HL-60/S4 treated with phorbol 12-myristate 13-acetate at 8.2 ng/mL for 4 days and 3 days (cell line): ENCODE results near the gene PJA2.

ENCODE experiments used
- in situ Hi-C: fragments of 300-500 bp; cut with MboI; formaldehyde crosslinking; loops from 2 replicates; pipeline ENCODE4 v1.15.0; 2022; ENCODE audit warnings: low sequenced_read_pairs

PJA2 gene

DNA sequence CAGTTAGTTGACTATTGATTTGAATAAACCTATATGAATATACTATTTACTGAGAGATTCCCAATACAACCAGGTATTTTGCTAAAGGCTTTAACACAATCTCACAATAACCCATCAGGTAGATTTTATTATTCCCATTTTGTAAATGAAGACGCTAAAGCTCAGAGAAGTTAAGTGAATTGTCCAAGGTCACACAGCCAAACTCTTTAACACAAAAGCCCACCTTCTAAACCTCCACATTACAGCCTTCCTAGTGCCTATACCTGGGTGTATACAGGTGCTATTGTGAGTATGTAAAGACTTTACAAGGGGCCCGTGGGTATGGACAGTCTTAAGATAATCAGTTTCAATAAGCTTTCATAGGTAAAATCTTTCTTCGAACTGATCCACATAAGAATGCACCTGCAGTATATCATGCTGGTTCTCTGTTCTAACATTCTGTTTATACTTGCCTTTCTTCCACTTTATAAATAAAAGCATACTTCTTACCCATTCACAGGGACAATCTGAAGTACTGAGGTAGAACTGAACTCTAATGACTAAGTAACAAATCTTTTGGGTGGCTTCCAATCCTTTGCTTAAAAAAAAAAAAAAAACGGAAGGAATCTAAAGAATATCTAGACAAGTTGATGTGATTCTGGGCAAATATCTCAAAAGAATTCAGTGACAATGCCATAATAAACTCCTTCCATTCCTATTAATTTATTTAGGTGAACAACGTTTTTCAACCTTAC lies 59.1 kb downstream of the PJA2 start:
- in situ Hi-C loops: no loop called here

DNA sequence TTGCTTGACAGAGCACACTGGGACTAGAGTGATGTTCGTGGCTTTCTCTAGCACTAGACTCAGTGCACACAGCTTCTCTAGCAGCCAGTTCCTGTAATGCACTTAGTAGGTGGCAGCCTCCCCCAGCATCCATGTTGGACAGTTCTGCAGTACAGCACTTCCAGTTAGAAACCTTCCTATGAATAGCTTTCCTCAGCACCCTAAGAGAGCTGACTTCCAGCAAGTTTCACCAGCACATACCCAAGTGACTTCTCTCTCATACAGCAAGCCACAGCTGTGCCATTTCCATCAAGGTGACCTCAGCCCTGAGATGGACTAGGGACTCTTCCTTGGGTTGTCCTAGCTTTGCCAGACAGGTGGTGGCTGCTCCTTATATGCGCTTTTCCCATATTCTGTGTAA lies 60.4 kb downstream of the PJA2 start:
- in situ Hi-C loops: no loop called here

DNA sequence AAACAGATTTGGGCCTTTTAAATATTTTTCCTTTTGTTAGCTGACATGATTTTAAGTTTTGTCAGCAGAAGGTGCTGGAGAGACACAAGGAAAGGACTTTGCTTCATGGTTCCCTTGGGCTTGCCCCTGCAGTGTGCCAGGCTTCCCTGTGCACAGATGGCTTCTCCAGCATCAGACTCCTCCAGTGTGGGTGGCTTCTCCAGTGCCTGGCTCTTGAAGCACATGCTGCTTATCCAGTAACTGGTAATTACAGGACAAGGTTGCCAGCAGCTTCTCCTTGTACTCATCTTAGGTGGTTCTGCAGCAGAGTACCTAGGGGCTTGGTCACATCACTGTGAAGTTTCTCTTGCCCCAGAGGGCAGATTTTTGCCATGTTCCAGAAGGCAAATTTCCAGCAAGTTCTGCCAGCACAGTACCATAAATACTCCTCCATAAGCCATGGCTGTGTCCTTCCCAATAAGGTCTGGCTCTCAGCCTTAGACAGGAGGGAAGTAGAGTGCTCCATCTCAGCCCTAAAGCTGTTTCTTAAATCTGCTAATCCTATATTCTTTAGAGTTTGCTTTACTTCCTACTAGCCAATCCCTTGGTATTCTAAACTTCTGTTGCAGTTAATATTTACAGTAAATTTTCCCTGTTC lies 62.4 kb downstream of the PJA2 start:
- in situ Hi-C loops: no loop called here

DNA sequence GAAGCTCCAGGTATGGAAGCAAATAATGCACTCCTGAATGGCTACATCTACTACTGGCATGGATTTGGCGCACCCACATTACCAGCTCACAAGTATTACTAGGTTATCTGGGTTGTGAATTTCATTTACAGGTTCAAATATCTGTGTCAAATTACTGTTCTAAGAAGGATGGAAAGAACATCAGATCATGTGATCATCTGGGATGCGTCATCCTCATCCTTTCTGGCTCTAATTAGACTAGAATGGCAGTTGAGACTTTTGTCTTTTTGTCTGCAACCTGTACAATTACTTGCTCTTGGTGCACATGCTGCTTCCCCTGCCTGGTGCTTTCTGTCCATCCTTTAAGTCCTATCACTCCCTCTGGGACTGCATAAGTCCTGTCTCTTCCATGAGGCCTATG lies 64.1 kb downstream of the PJA2 start:
- in situ Hi-C loops: no loop called here

- in situ Hi-C loops: no loop called here
Observed at GRCh38 chr5:109340351-109340750, 69.4 kb downstream of the PJA2 start.

- in situ Hi-C loops: no loop called here
Observed at GRCh38 chr5:109335114-109335513, 74.7 kb downstream of the PJA2 start.

DNA sequence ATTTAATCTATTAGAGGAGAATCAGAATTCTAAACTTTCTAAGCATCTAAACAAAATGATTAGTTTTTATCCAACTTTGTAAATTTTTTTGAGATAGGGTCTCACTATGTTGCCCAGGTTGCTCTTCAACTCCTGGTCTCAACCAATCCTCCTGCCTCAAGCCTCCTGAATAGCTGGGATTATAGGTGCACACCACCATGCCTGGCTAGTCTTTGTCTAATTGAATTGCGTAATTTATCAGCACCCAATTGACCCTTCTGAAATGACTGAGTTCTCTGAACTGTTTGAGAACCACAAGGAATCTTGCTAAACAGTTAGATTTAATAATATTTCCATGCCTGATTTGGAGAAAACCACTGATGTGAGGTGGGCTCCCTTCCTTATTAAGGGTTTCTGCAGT lies 75.7 kb downstream of the PJA2 start:
- in situ Hi-C loops: no loop called here

GRCh38 chr5:109329333-109330237 lies 80.2 kb downstream of the PJA2 start:
- in situ Hi-C loops: no loop called here

DNA sequence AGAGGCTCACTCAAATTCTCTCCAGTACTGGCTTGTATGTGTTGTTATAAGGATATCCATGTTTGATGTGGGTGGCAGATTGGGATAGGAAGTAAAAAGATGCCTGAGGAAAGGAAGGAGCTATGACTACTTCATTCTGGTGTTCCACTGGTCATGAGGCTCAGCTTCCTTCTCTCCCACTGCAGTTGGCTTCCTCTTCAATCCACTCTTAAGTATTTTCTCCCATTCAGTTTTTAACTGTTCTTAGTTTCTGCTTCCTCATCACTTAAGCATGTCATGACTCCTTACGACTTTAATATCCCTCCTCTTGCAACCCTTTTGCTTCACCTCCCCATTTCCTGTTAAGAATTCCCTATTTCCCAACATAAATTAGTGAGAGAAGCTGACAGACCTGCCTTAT lies 81.1 kb downstream of the PJA2 start:
- in situ Hi-C loops: no loop called here

- in situ Hi-C loops: no loop called here
Observed at GRCh38 chr5:109327570-109327969, 82.2 kb downstream of the PJA2 start.

- in situ Hi-C loops: no loop called here
Observed at GRCh38 chr5:109326919-109327318, 82.9 kb downstream of the PJA2 start.

- in situ Hi-C loops: no loop called here
Observed at GRCh38 chr5:109325456-109325855, 84.3 kb downstream of the PJA2 start.

- in situ Hi-C loops: no loop called here
Observed at GRCh38 chr5:109324931-109325330, 84.8 kb downstream of the PJA2 start.

DNA sequence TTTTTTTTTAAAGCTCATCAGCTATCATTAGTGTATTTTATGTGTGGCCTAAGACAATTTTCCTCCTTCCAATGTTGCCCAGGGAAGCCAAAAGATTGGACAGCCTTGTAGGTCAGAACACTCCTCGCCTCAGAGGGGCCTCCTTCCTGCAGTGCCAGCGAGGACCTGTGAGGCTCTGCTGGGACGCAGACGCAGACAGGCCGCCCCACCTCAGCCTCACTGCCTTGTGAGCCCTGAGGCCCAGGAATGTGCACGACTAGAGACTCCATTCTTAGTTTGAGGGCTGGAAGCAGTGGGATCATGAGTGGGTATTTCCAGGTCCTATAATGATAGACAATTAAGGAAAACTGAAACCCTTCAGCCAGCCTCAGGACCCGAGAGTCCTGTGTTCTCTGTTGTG lies 85.4 kb downstream of the PJA2 start:
- in situ Hi-C loops: no loop called here

DNA sequence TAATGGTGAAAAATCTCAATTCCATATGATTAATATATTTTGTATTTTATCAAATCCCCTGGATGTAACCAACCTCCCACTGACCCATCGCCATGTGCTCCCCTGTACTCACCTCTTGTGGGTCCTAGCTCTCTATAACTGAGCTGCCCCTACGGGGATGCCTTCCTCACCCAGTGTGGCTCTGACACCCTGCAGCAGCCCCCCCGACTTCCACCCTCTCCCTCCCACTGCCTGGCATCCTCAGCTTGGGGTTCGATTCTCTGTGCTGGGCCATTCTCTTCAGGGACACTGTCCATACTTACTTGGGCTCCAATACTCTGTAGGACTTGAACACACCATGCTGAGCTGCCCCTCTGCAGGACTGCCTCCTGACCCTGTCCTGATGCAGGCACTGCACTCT lies 87.1 kb downstream of the PJA2 start:
- in situ Hi-C loops: no loop called here

DNA sequence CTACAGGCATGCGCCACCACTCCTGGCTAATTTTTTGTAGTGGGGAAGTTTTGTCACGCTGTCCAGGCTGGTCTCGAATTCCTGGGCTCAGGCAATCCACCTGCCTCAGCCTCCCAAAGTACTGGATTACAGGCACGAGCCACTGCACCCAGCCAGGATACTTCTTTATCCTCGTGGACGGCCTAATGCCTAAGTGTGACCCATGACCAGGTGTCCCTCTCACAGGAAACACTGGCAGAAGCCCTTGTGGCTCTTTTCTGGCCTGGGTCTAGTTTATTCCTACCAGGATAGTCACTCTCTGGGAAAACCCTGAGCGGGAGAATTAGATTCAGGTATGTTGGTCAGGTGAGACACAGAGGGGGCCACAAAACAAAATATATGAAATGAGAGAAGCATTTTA lies 90.4 kb downstream of the PJA2 start:
- in situ Hi-C loops: no loop called here

DNA sequence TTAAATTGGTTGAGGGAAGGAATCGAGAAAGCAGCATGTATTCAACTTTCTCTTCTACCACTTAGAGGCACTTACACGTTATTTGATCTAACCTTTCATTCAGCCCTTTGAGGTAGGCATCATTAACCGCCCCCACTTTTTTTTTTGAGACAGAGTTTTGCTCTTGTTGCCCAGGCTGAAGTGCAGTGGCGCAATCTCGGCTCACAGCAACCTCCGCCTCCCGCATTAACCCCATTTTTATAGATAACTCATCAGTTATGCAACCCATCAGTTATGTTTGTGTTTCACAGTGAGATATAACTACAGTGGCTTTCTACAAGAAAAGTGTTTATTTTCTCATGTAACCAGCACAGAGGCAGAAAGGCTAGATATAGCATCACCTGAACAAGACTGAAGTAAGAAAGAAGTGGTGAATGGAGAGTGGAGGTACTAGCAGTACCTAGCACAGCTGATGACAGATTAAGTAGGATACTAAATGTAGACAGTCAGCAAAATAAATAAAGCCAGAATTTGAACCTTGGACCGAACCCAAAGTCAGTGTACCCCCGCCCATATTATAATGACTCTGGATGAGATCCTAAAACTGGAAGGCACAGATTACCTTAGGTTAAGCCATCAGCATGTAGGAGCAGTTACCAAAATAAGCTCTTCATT lies 91.2 kb downstream of the PJA2 start:
- in situ Hi-C loops: no loop called here

DNA sequence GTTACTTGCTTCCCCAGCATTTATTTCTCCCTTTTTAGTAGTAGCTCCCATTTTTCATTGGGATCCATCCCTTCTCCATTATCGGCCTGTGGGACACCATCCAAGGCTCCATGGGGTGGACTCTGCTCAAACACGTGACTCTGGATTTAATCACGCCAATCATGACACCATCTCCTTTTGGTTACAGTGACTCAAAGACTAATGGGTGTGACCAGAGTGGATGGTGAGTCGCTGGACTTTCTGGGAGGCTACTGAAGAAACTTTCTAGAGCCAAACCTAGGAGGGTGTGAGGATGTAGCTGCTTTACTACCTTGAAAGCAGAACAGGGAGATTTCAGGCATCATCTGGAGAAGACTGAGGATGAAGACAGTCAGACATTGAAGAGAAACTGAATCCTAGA lies 93.1 kb downstream of the PJA2 start:
- in situ Hi-C loops: no loop called here

GRCh38 chr5:109315245-109315644 lies 94.5 kb downstream of the PJA2 start:
- in situ Hi-C loops: no loop called here

DNA sequence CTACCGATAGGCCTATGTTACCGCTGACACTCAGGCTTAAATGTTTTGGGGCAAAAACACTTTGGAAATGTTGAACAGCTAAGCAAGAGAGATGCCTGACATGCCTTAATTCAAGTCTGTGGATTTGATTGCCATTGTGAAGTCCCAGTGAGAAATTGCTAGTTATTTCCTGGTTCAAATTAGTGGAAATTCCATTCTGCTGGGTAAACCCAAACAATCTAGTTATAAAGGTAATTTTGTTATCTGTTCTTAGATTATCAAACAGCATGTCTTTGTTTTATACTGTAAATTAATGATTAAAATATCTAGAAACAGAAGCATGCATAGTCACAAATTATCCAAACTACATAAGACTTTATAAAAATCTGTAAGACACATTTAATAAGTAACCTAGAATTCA lies 96.6 kb downstream of the PJA2 start:
- in situ Hi-C loops: no loop called here

DNA sequence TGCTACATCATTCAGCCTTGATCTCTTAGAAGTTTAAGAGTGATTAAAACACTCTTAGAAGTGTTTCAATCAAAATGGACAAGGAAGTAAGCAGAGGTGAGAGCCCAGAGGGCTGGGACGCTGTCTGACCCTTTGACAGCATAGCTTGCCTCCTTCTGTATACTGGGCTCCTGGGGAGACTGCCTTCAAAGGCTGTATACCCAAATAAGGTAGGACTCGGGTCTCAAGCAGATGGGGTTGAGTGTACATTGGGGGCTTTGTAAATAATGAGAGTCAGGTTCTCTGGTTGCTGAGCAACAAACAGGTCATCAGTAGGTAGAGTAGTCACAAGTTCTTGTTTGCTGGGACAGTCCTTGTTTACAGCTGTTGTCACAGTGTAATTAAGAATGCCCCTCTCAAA lies 97.1 kb downstream of the PJA2 start:
- in situ Hi-C loops: no loop called here
